Neural progenitor cell (in vitro differentiated cells): ENCODE data around the gene C10orf105.

Experiments
- CTCF ChIP-seq: fragments of 200-600 bp; sonication (generic); IDR thresholded peaks from 2 replicates; pipeline ENCODE4 v1.5.1; 2017; ENCODE audit warnings: antibody characterized with exemption, mild to moderate bottlenecking
- EZH2 ChIP-seq: fragments of 200-600 bp; sonication (generic); IDR thresholded peaks from 2 replicates; pipeline ENCODE4 v1.6.1; 2017; ENCODE audit warnings: antibody characterized with exemption, mild to moderate bottlenecking, moderate library complexity
- EZH2phosphoT487 ChIP-seq: fragments of 200-600 bp; sonication (generic); IDR thresholded peaks from 2 replicates; pipeline ENCODE4 v1.6.1; 2017; ENCODE audit warnings: antibody characterized with exemption

- TF ChIP-seq CTCF (no peak), EZH2phosphoT487 (no peak), EZH2 (no peak)
These were observed 30.7 kb upstream of the C10orf105 start for GRCh38 chr10:71750124-71750841.
